Activated CD8-positive, alpha-beta memory T cell treated with anti-CD3 and anti-CD28 coated beads for 4 hours (primary cell): ENCODE measurements around the gene ANKRD29.
"Not testable (repeated sequence)": the region's sequence is repeated elsewhere in the genome, so short reads cannot be mapped to it uniquely, and the experiment has no call there.

ENCODE experiments used
- DNase-seq, 2 donors: peaks; one replicate each; pipeline ENCODE4 v3.0.0-alpha.2; 2020; ENCODE audit warnings: low read depth in 2 of 2

The ANKRD29 gene

DNA sequence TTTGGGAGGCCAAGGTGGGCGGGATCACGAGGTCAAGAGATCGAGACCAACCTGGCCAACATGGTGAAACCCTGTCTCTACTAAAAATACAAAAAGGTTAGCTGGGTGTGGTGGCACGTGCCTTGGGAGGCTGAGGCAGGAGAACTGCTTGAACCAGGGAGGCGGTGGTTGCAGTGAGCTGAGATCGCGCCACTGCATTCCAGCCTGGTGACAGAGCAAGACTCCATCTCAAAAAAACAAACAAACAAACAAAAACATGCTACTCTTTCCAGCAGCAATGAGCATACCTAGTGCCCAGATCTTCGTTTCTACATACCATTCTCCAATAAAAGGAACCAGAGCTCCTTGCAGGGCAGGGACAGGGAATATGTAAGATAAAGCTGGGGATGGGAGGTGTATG lies 105.2 kb downstream of the ANKRD29 start:
- DNase-seq: not testable (repeated sequence)

DNA sequence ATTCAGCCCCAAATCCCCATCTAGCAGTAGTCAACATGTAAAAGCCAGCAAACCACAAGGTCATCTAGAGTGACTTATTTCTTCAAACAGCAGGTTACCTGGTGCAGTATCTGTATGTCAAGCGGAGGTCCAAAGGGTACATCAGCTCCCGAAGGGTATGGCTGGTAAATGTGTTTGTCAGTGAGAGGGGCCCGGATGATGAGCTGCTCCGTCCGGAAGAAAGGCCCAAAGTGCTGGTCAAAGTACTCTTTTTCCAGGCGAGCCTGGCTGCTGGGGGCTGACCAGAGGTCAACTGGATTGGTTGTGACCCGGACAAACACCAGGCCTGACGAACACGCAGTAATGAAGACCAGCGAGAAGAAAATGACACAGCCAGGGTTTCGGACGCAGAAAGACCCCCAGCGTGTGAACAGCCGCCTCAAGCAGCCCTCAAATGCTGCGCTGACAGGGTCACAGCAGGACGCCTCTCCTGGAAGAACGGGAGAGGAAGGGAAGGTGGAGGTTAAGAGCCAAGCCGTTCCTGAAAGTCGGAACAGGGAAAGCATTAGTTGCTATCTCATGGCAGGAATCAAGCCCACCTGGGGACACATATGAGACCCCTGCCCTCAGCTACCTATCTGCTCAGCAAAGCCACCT lies 106.4 kb downstream of the ANKRD29 start:
- DNase-seq: no peak

DNA sequence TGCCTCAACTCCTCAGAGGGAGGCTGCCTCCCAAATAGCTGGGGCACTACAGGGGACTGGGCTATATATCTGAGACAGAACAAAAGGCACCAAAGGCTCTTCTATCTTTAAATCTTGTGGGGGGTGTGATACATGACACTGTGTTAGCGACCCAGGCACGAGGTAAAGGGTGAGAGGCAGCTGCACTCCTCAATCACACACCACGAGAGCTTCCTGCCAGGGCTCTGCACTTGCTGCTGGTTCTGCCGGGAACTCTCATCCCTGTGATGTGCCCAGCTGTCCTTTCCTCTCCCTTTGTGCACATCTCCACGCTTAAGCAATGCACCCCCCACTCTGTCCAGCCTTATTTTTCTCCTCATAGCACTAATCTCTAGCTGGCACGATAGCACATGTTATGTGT lies 108.8 kb downstream of the ANKRD29 start:
- no peak for DNase-seq

DNA sequence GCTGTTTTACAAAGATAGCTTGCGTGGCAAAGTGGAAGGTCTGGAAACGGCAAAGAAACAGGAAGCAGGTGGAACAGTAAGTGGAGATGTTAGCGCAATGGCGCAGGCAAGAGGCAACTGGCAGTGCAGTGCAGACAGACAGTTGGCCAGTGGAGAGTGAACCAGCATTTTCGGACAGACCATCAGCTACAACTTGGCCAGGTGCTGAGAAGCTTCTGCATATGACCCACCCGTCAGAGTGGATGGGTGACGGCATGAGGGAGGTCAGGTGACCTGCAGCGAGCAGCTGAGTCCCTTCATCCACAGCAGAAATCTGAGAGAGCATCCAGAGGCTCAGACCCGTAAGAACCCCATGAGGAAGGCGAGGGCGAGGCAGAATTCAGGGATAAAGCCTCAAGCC lies 110.2 kb downstream of the ANKRD29 start:
- no peak for DNase-seq

DNA sequence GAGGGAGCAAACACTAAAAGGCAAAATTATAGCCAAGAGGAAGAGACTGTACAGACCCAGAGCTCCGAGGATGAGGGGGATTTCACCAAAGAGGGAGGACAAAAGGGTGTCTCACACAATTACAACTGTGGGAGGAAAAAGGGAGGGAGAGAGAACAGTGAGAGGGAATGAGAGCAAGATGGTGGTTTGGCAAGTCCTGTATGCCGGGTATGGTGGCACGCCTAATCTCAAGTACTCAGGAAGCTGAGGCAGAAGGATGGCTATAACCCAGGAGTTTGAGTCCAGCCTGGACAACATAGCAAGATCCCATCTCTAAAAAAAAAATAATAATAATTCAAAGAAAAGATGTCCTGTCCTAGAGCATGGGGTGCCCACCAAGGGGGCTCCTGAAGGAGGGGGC lies 110.7 kb downstream of the ANKRD29 start:
- DNase-seq: no peak

DNA sequence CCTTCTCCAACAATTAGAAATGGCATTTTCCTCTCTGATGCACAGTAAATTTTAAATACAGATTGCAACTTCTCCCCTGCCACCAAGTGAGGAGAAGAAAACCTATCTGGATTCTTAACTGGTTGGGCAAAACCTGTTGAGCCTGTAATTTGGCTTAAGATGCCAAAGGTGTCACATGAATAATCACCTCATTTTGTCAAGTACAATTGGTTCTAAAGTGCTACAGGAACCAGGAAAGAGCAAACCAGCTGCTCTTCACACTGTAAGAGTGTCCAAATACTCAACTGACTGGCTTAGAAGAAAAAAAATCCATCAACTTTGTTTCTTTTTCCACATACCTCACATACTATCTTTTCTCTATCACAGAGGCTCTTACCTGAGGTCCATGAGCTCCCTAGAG lies 111.8 kb downstream of the ANKRD29 start:
- DNase-seq: no peak
